Urinary bladder (tissue), 4 donors: ENCODE results near the gene KIF21B. TPM values are rescaled to one million over a fixed set of nuclear protein-coding genes. Genes with fewer than 3 reads are reported as not detected.
A peak's percentile ranks its signal among the peaks of the same experiment; 100 is the strongest.

Experiments
- DNase-seq: peaks from one replicate; pipeline ENCODE4 v3.0.0-alpha.2; 2015; ENCODE audit errors: extremely low spot score
- H3K27ac ChIP-seq: one replicate; pipeline ENCODE4 v1.5.1; 2013; ENCODE audit warnings: low read depth, mild to moderate bottlenecking, moderate library complexity
- H3K36me3 ChIP-seq: one replicate; pipeline ENCODE4 v1.6.1; 2013; ENCODE audit warnings: mild to moderate bottlenecking, moderate library complexity; ENCODE audit not compliant: insufficient read depth
- H3K4me1 ChIP-seq: one replicate; pipeline ENCODE4 v1.6.1; 2013; ENCODE audit warnings: mild to moderate bottlenecking, moderate library complexity; ENCODE audit not compliant: insufficient read depth
- H3K4me3 ChIP-seq: one replicate; pipeline ENCODE4 v1.5.1; 2013; ENCODE audit warnings: low read depth, low read length
- WGBS: extraction: QIAGEN DNeasy Blood & Tissue Kit; methylation state at CpG from one replicate; pipeline ENCODE4 v1.1.7; 2013; 5-methylcytosine and 5-hydroxymethylcytosine counted together
- polyA plus RNA-seq: library from polyadenylated mRNA; stranded (reverse); fragments of 200-250 nt; gene quantifications from one replicate; pipeline ENCODE4 v1.2.3, GENCODE V29; 2013
- total RNA-seq: library from RNA; depleted of rRNA; stranded (reverse); fragments of >200 nt; gene quantifications from one replicate; pipeline ENCODE4 v1.2.3, GENCODE V29; 2014
- donor health status: healthy with polysubstance abuse.
- donor health status: healthy.

KIF21B gene
- total and polyA plus RNA-seq, 2 donors = 1.0 to 1.5 TPM

- 90% methylated on average over 10 of the region's 10 CpGs for WGBS
- DNase-seq = no peak
- Histone ChIP-seq H3K27ac (no peak overlapping the region), H3K36me3 (no peaks in the 10 kb centered on the region), H3K4me1 (no peaks in the 10 kb centered on the region), H3K4me3 (no peak overlapping the region)
Observed at GRCh38 chr1:201038186-201038876, 14.8 kb upstream of the KIF21B start.

DNA sequence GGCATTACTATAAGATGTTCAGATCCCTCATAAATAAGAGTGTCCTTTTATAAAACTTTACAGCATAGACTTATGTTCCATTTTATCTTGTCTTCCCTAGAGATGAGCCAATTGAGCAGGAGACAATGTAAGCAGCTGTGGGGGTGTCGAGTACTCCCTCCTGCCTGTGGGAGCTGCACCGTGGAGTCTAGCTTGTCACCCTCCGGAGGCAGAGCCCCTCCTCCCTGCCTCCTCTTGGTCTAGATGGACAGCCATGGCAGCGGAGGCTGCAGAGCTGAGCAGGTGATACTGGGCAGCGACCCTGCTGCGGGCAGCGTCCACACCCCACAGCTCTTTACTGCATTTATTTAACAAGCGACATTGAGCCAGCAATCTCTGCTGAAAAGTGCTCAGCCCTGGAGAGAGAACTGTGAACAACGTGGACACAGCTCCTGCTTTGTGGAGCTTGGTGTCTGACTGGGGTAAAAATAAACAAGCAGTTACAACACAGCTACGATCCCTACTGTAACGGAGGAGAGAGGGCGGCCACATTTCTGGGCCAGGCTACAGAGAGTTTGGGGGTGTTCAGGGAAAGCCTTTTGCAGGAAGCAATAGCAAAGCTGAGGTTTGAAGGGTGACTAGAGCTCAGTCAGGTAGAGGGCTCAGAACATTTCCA is 12.8 kb upstream of the KIF21B start:
- no peak for DNase-seq
- Histone ChIP-seq H3K27ac (no peak overlapping the region), H3K4me3 (no peak overlapping the region), H3K4me1 (no peaks in the 10 kb centered on the region), H3K36me3 (no peaks in the 10 kb centered on the region)
- 43% methylated on average over 12 of the region's 12 CpGs for WGBS

DNA sequence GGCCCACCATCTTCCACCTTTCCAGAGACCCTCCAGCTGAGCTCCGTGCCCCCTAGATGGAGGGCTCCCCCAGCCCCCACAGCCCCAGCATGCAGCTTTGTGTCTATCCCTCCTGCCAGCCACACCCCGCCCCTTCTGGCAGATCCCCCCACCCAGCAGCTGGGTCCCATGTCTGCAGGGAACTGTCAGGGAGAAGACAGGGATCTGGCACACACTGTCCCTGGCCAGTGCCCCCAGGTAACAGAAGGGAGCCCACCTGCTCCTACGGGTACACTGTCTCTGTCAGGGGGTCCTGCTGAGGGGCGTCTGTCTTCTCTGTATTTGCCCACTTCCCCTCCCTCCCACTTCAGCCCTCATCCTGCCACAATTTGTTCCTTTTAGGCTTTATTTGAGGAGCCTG is 11.2 kb upstream of the KIF21B start:
- H3K4me1 ChIP-seq = no peaks in the 10 kb centered on the region
- no peak for DNase-seq
- H3K36me3 ChIP-seq = no peaks in the 10 kb centered on the region
- no peak overlapping the region for H3K27ac ChIP-seq
- no peak overlapping the region for H3K4me3 ChIP-seq
- WGBS = 80% methylated on average over 4 of the region's 4 CpGs

GRCh38 chr1:201032408-201032807 is 8.9 kb upstream of the KIF21B start:
- Histone ChIP-seq H3K4me3 (no peak overlapping the region), H3K36me3 (no peaks in the 10 kb centered on the region), H3K4me1 (no peaks in the 10 kb centered on the region), H3K27ac (no peak overlapping the region)
- DNase-seq = no peak
- 87% methylated on average over 1 of the region's 1 CpG for WGBS

DNA sequence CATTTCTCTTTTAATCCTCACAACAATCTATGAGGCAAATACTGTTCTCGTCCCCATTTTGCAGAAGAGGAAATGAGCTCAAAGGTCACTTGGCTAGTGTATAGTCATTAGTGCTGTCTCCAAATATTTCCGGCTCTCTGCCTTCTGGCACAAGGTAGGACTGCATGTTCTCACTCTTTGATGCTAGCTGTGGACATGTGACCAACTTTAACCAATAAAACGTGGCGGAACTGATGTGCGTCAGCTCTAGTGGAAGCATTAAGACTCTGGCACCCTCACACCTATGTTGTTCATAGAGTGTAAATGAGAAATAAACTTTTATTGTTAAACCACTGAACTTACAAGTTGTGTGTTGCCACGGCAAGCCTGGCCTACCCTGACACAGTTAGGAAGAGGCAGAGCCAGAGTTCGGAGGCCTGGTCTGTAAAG is 5.0 kb upstream of the KIF21B start:
- no peaks in the 10 kb centered on the region for H3K4me1 ChIP-seq
- WGBS = 73% methylated on average over 7 of the region's 7 CpGs
- DNase-seq = no peak
- H3K4me3 ChIP-seq = no peak overlapping the region
- H3K36me3 ChIP-seq = no peaks in the 10 kb centered on the region
- no peak overlapping the region for H3K27ac ChIP-seq

- no peak overlapping the region for H3K27ac ChIP-seq
- 38% methylated on average over 3 of the region's 3 CpGs for WGBS
- DNase-seq = no peak
- no peaks in the 10 kb centered on the region for H3K36me3 ChIP-seq
- H3K4me1 ChIP-seq = no peaks in the 10 kb centered on the region
- H3K4me3 ChIP-seq = no peak overlapping the region
Observed at GRCh38 chr1:201026836-201027235, 3.3 kb upstream of the KIF21B start.

- 86% methylated on average over 3 of the region's 3 CpGs for WGBS
- no peak for DNase-seq
- no peaks in the 10 kb centered on the region for H3K4me1 ChIP-seq
- no peak overlapping the region for H3K27ac ChIP-seq
- H3K36me3 ChIP-seq = no peaks in the 10 kb centered on the region
- H3K4me3 ChIP-seq = no peak overlapping the region
Observed at GRCh38 chr1:201026234-201026633, 2.7 kb upstream of the KIF21B start.

GRCh38 chr1:201025571-201026002 is 2.1 kb upstream of the KIF21B start:
- H3K4me1 ChIP-seq = no peaks in the 10 kb centered on the region
- WGBS = 80% methylated on average over 7 of the region's 7 CpGs
- no peak for DNase-seq
- no peak overlapping the region for H3K4me3 ChIP-seq
- no peak overlapping the region for H3K27ac ChIP-seq
- H3K36me3 ChIP-seq = no peaks in the 10 kb centered on the region

- Histone ChIP-seq H3K4me1 (no peaks in the 10 kb centered on the region), H3K36me3 (no peaks in the 10 kb centered on the region), H3K4me3 (no peak overlapping the region), H3K27ac (no peak overlapping the region)
- 98% methylated on average over 2 of the region's 2 CpGs for WGBS
- no peak for DNase-seq
Observed at GRCh38 chr1:201024625-201024998, 1.1 kb upstream of the KIF21B start.

DNA sequence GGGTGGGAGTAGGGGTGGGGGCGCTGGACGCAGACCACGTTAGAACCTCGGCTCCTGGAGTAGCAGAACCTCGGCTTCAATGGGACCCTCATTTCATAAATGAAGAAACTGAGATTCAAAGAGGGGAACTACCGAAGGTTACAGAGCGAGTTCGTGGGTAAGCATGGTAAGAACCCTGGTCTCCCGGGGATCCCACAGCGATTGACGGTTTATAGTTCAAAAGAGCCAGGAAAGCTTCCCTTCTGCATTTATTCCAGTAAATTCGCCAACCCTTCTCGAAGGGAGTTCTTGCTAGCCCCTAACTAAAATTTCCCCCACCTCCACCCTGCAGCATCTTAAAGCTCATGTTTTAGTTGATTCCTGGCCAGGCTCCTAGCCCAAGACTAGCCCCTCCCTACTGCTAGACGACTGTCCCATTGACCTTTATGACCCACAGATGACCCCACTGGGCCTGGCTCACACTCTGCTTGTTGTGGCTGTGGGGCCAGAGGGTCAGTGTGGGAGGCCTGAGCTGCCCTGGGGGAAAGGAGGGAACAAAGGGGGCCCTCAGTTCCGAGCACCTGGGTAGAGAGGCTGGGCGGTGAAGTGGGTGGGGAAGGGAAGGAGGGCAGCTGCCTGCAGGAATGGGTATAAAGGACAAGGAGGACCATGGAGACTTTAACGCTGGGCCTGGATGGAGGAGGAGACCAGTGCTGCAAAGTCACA is 558 bp upstream of the KIF21B start:
- Histone ChIP-seq H3K4me1 (no peaks in the 10 kb centered on the region), H3K27ac (no peak overlapping the region), H3K36me3 (no peaks in the 10 kb centered on the region), H3K4me3 (peak overlapping the region; percentile 64)
- no peak for DNase-seq
- 49% methylated on average over 17 of the region's 17 CpGs for WGBS

DNA sequence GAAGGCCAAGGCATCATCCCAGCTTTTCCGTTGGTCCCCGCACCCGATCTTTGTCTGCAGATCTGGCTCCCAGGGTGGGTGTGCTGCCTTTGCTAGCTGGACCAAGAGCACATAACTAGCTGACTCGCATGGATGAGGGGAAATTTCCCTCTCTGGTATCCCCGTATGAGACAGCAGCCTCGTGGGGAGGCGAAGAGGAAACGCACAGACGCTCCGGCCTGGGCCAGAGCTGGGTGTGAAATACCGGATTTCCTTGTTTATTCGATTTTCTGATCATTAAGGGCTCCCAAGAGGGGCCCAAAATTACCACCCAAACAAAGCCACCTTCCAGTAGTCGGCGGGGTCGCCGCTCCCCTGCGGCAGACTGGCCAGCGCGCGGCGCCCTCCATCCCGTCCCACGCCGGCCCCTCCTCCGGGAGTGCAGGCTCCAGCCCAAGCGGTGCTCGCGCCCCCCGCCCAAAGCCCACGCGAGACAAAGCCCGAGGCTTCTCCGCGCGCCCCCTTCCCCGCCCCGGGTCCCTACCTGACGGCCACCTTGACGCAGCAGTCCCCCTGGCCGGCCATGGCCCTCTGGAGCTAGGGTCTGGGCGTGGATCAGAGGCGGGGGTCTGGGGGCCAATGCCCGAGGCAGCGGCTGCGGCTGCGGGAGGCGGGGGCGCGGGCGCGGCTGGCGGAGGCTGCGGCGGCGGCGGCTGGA is 546 bp downstream of the KIF21B start:
- DNase-seq = no peak
- Histone ChIP-seq H3K4me1 (no peaks in the 10 kb centered on the region), H3K4me3 (peak overlapping the region; percentile 64), H3K27ac (no peak overlapping the region), H3K36me3 (no peaks in the 10 kb centered on the region)
- 6% methylated on average over 56 of the region's 56 CpGs for WGBS

DNA sequence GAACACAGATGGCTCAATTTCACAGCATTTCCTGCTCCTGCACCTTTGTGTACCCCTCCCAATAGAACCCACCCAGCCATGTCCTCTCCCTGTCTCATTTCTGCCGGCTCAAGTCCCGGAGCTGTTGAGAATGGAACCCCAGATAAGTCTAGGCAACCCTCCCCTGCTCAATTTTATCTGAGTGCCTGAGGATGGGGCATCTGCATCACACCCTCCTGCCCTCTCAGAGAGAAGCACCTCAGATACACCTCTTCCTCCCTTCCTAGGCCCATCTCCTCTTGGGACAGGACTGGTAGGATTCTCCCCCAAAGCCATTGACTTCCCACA is 1.1 kb downstream of the KIF21B start:
- Histone ChIP-seq H3K4me1 (no peaks in the 10 kb centered on the region), H3K4me3 (peak overlapping the region; percentile 64), H3K27ac (no peak overlapping the region), H3K36me3 (no peaks in the 10 kb centered on the region)
- WGBS = 77% methylated on average over 2 of the region's 2 CpGs
- no peak for DNase-seq

- no peak overlapping the region for H3K4me3 ChIP-seq
- DNase-seq = no peak
- 74% methylated on average over 7 of the region's 7 CpGs for WGBS
Observed at GRCh38 chr1:201021630-201022492, 1.7 kb downstream of the KIF21B start.

More at GRCh38 chr1:201021630-201022492, 1.7 kb downstream of the KIF21B start:
- H3K4me1 ChIP-seq = no peaks in the 10 kb centered on the region
- H3K27ac ChIP-seq = no peak overlapping the region
- no peaks in the 10 kb centered on the region for H3K36me3 ChIP-seq
